Endometrial microvascular endothelial cells (primary cell): ENCODE data around the gene RRAS. TPM values are rescaled to one million over a fixed set of nuclear protein-coding genes. Genes with fewer than 3 reads are reported as not detected.

ENCODE experiments used
- in situ Hi-C: cut with HindIII; loops from 2 replicates; pipeline ENCODE4 v1.10.0; 2017; ENCODE audit warnings: low sequenced_read_pairs, low pct_unique_long_range_greater_than_20kb; ENCODE audit errors: inconsistent ontology term
- total RNA-seq: library from RNA; depleted of rRNA; stranded (reverse); fragments of >200 nt; gene quantifications from one replicate; pipeline ENCODE4 v1.2.3, GENCODE V29; 2015; ENCODE audit errors: inconsistent ontology term

RRAS gene
- total RNA-seq, 1 donor from 2014 or later, result 45.0 TPM

GRCh38 chr19:49657493-49658138 is 17.7 kb upstream of the RRAS start:
- in situ Hi-C loops, result no loop called here

- in situ Hi-C loops, result no loop called here
These were observed 16.6 kb upstream of the RRAS start for GRCh38 chr19:49656456-49657109.

DNA sequence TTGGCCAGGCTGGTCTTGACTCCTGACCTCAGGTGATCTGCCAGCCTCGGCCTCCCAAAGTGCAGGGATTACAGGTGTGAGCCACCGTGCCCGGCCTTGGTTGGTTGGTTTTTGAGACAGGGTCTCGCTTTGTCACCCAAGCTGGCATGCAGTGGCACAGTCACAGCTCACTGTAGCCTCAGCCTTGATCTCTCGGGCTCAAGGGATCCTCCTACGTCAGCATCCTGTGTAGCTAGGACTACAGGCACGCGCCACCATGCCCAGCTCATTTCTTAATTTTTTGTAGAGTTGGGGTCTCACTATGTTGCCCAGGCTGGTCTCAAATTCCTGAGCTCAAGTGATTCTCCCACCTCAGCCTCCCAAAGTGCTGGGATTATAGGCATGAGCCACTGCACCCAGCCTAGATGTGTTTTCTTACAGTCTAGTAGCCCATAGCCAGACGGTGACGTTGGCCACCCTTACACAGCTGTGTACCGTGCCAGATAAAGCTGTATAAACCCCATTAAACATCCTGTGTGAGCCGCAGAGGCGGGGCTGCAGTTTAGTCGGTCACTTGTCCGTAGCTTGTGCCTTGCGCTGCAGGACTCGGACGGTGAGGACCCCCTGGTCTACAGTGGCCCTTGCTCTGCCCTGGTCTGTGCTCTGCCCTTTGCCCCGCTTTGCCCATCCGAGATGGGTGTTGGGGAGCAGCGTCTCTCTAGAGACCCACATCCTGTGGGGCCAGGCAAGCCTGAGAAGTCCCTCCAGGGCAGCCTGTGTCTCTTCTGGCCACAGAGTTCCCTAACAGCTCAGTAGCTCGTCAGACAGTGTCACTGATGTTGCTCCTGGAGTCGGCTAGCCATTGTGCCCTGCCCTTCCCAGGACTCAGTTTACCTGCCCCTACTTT is 15.9 kb upstream of the RRAS start:
- in situ Hi-C loops, result no loop called here

- in situ Hi-C loops, result no loop called here
These were observed 14.6 kb upstream of the RRAS start for GRCh38 chr19:49654581-49654980.

DNA sequence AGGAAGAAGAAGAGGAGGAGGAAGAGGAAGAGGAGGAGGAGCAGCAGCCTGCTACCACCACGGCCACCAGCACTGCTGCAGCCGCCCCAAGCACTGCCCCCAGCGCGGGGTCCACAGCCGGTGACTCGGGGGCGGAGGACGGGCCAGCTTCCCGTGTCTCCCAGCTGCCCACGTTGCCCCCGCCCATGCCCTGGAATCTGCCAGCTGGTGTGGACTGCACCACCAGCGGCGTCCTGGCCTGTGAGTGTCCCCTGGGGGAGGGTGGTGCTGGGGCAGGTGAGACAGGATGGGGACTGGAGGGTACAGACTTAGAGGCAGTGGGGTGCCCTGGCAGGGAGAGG is 13.5 kb upstream of the RRAS start:
- in situ Hi-C loops, result no loop called here

DNA sequence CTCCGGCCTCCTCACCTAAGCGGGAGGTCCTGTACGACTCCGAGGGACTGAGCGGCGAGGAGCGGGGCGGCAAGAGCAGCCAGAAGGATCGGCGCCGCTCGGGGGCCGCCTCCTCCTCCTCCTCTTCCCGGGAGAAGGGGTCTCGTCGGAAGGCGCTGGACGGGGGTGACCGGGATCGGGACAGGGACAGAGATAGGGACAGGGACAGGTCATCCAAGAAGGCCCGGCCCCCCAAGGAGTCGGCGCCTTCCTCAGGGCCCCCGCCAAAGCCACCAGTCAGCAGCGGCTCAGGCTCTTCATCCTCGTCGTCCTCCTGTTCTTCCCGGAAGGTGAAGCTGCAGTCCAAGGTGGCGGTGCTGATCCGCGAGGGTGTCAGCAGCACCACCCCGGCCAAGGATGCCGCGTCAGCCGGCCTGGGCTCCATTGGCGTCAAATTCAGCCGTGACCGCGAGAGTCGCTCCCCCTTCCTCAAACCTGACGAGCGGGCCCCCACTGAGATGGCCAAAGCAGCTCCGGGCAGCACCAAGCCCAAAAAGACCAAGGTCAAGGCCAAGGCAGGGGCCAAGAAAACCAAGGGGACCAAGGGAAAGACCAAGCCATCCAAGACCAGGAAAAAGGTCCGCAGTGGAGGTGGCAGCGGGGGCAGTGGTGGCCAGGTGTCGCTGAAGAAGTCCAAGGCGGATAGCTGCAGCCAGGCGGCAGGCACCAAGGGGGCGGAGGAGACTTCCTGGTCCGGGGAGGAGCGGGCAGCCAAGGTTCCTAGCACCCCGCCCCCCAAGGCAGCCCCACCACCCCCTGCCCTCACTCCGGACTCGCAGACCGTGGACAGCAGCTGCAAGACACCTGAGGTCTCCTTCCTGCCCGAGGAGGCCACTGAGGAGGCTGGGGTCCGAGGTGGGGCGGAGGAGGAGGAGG is 12.9 kb upstream of the RRAS start:
- in situ Hi-C loops, result no loop called here

DNA sequence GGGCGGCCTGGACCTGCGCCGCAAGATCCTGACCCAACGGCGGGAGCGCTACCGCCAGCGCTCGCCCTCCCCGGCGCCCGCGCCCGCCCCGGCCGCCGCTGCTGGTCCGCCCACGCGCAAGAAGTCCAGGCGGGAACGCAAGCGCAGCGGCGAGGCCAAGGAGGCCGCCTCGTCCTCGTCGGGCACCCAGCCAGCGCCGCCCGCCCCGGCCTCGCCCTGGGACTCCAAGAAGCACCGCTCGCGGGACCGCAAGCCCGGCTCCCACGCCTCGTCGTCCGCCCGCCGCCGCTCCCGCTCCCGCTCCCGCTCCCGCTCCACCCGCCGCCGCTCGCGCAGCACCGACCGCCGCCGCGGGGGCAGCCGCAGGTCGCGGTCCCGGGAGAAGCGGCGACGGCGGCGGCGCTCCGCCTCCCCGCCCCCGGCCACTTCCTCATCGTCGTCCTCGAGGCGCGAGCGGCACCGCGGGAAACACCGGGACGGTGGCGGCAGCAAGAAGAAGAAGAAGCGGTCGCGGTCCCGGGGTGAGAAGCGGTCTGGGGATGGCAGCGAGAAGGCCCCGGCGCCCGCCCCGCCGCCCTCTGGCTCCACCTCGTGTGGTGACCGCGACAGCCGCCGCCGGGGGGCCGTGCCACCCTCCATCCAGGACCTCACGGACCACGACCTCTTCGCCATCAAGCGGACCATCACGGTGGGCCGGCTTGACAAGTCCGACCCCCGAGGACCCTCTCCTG is 12.0 kb upstream of the RRAS start:
- in situ Hi-C loops, result no loop called here

GRCh38 chr19:49651029-49651819 is 11.3 kb upstream of the RRAS start:
- in situ Hi-C loops, result no loop called here

DNA sequence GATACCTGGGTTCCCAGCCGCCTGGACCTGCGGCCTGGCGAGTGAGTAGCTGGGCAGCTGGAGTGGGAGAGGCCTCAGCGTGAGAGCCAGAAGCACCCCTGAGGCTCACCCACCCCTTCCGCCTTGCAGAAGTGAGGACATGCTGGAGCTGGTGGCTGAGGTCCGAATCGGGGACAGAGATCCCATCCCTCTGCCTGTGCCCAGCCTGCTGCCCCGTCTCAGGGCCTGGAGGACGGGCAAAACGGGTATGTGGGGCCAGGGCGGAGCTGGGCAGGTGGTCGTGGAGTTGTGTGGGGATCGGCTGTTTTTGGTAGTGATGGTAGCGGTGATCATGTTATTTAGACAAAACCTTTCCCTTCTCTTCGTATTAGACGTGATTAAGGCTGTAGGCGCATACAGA is 6.6 kb upstream of the RRAS start:
- in situ Hi-C loops, result no loop called here

- in situ Hi-C loops, result no loop called here
These were observed 6.1 kb upstream of the RRAS start for GRCh38 chr19:49645995-49646394.

GRCh38 chr19:49645592-49645991 is 5.6 kb upstream of the RRAS start:
- in situ Hi-C loops, result no loop called here

- in situ Hi-C loops, result no loop called here
These were observed 3.5 kb upstream of the RRAS start for GRCh38 chr19:49643466-49643865.

GRCh38 chr19:49642492-49643035 is 2.6 kb upstream of the RRAS start:
- in situ Hi-C loops, result no loop called here

DNA sequence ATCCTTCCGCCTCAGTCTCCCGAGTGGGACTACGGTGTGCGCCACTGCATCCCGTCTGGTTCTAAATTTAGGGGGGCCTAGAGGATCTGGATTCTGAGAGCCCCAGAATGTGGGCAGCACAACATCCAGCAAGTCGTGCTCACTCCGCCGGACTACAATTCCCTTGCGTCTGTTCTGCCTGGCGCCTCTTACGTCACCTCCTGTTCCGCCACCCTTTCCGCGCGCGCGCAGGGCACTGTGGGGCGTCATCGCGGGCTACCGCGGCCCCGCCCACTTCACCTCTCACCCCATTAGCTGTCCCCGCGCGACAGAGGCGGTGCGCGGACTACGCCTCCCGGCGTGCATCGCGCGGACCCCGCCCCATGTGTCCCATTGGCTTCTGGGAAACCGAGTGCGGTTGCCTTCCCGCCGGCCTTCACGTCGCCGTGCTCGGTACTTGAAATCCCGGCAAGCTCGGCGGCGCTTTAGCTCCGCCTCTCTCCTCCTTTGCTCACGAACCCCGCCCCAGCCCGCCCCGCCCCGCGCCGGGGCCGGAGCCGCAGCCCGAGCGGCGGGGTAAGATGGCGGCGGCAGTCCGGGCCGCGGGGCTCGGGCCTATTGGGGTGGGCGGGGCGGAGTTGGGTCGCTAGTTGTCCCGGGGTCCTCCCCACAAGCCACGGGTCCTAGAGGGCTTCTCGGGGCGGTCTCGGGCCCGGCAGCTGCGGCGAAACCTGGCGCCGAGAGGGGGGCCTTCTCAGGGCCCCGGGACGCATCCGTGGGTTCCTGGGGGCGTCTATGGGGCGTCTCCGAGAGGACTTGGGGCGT is 1.9 kb upstream of the RRAS start, which contains the start of gene SCAF1:
SCAF1 (plus strand) TSS at position 522 of the 804 bp plus-strand sequence. CDS start 2,818 bp downstream, outside the sequence.
- in situ Hi-C loops, result no loop called here

DNA sequence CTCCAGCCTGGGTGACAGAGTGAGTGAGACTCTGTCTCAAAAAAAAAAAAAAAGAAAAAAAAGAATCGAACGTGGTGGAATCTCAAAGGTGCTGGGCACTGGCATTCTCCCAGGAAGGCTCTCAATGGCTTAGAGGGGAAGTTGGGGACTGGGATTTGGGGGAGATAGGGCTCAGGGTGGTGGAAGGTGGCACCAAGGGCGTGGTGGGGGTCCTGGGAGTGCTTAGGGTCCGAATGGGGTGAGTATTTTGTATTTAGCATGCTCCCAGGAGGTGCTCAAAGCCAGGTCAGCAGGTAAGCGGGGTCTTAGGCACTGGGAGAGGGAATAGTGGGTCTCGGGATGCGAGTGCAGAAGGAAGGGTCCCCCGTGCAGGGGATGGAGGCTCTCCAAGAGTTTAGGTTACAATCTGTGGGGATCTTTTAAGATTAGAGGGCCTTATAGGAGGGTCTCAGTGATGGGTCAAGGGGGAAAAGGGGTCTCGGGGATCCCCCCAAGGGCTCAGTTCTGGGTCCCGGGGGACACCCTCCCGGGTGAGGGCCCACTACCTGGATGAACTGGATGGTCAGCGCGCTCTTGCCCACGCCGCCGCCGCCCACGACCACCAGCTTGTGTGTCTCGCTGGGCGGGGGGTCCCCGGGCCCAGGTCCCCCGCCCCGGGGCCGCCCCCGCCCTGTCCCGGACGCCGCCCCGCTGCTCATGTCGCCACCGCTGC is 386 bp downstream of the RRAS start:
- in situ Hi-C loops, result no loop called here
